ENCODE data around the gene MGAT5.

Gene MGAT5

GRCh38 chr2:134253804-134254203 is at the start of gene MGAT5:
Gene MGAT5, plus strand, starts transcription at chr2:134254072. Its CDS starts 332 bp downstream, at chr2:134254404.
- Histone ChIP-seq H3K4me1 (ENCODE audit: control insufficient read depth in 1 of 2, insufficient read depth in 2 of 2, low read length in 2 of 2) (peaks cover 2 to 14% of the 10 kb centered on the region in 2 donors), H3K27ac (ENCODE audit: low read length) (no peak within 1 kb of the TSS), H3K4me3 (ENCODE audit: low read depth in 1 of 2, low read length in 2 of 2) (no peak within 1 kb of the TSS), H3K9me3 (ENCODE audit: control insufficient read depth in 1 of 2, low read length in 2 of 2) (no peaks in the 10 kb centered on the region), H3K27me3 (ENCODE audit: low read depth, low read length) (no peaks in the 10 kb centered on the region), H3K36me3 (ENCODE audit: control insufficient read depth in 1 of 2, insufficient read depth in 2 of 2, low read length in 2 of 2) (peaks cover 0 to 4% of the 10 kb centered on the region in 2 donors)

- Histone ChIP-seq H3K27ac (ENCODE audit: low read length) (no peak overlapping the region), H3K27me3 (ENCODE audit: low read depth, low read length) (no peaks in the 10 kb centered on the region), H3K4me3 (ENCODE audit: low read depth in 1 of 2, low read length in 2 of 2) (no peak overlapping the region), H3K4me1 (ENCODE audit: control insufficient read depth in 1 of 2, insufficient read depth in 2 of 2, low read length in 2 of 2) (peaks cover 6 to 9% of the 10 kb centered on the region in 2 donors), H3K36me3 (ENCODE audit: control insufficient read depth in 1 of 2, insufficient read depth in 2 of 2, low read length in 2 of 2) (no peaks in the 10 kb centered on the region), H3K9me3 (ENCODE audit: control insufficient read depth in 1 of 2, low read length in 2 of 2) (no peaks in the 10 kb centered on the region)
Measured at GRCh38 chr2:134205087-134205486, 48.8 kb upstream of the MGAT5 start.

- no peak overlapping the region for H3K27ac ChIP-seq (ENCODE audit: low read length)
- peaks cover 4 to 6% of the 10 kb centered on the region in 2 donors for H3K4me1 ChIP-seq (ENCODE audit: control insufficient read depth in 1 of 2, insufficient read depth in 2 of 2, low read length in 2 of 2)
Measured at GRCh38 chr2:134206031-134206430, 47.8 kb upstream of the MGAT5 start.

GRCh38 chr2:134206573-134206972 is 47.3 kb upstream of the MGAT5 start:
- Histone ChIP-seq H3K9me3 (ENCODE audit: control insufficient read depth in 1 of 2, low read length in 2 of 2) (no peaks in the 10 kb centered on the region), H3K4me3 (ENCODE audit: low read depth in 1 of 2, low read length in 2 of 2) (no peak overlapping the region), H3K27me3 (ENCODE audit: low read depth, low read length) (no peaks in the 10 kb centered on the region), H3K27ac (ENCODE audit: low read length) (no peak overlapping the region), H3K36me3 (ENCODE audit: control insufficient read depth in 1 of 2, insufficient read depth in 2 of 2, low read length in 2 of 2) (no peaks in the 10 kb centered on the region), H3K4me1 (ENCODE audit: control insufficient read depth in 1 of 2, insufficient read depth in 2 of 2, low read length in 2 of 2) (peaks cover 4 to 6% of the 10 kb centered on the region in 2 donors)

More at GRCh38 chr2:134206031-134206430, 47.8 kb upstream of the MGAT5 start:
- Histone ChIP-seq H3K4me3 (ENCODE audit: low read depth in 1 of 2, low read length in 2 of 2) (no peak overlapping the region), H3K36me3 (ENCODE audit: control insufficient read depth in 1 of 2, insufficient read depth in 2 of 2, low read length in 2 of 2) (no peaks in the 10 kb centered on the region), H3K9me3 (ENCODE audit: control insufficient read depth in 1 of 2, low read length in 2 of 2) (no peaks in the 10 kb centered on the region), H3K27me3 (ENCODE audit: low read depth, low read length) (no peaks in the 10 kb centered on the region)

GRCh38 chr2:134207589-134208209 is 46.2 kb upstream of the MGAT5 start:
- no peaks in the 10 kb centered on the region for H3K36me3 ChIP-seq (ENCODE audit: control insufficient read depth in 1 of 2, insufficient read depth in 2 of 2, low read length in 2 of 2)
- no peak overlapping the region for H3K4me3 ChIP-seq (ENCODE audit: low read depth in 1 of 2, low read length in 2 of 2)
- H3K4me1 ChIP-seq (ENCODE audit: control insufficient read depth in 1 of 2, insufficient read depth in 2 of 2, low read length in 2 of 2): peaks cover 4 to 6% of the 10 kb centered on the region in 2 donors
- H3K27ac ChIP-seq (ENCODE audit: low read length): no peak overlapping the region
- no peaks in the 10 kb centered on the region for H3K9me3 ChIP-seq (ENCODE audit: control insufficient read depth in 1 of 2, low read length in 2 of 2)
- H3K27me3 ChIP-seq (ENCODE audit: low read depth, low read length): no peaks in the 10 kb centered on the region

- Histone ChIP-seq H3K4me3 (ENCODE audit: low read depth in 1 of 2, low read length in 2 of 2) (no peak overlapping the region), H3K36me3 (ENCODE audit: control insufficient read depth in 1 of 2, insufficient read depth in 2 of 2, low read length in 2 of 2) (no peaks in the 10 kb centered on the region), H3K27ac (ENCODE audit: low read length) (no peak overlapping the region), H3K4me1 (ENCODE audit: control insufficient read depth in 1 of 2, insufficient read depth in 2 of 2, low read length in 2 of 2) (peaks cover 4 to 6% of the 10 kb centered on the region in 2 donors), H3K9me3 (ENCODE audit: control insufficient read depth in 1 of 2, low read length in 2 of 2) (no peaks in the 10 kb centered on the region), H3K27me3 (ENCODE audit: low read depth, low read length) (no peaks in the 10 kb centered on the region)
Measured at GRCh38 chr2:134208825-134209224, 45.0 kb upstream of the MGAT5 start.

GRCh38 chr2:134212746-134213145 is 41.1 kb upstream of the MGAT5 start:
- no peaks in the 10 kb centered on the region for H3K36me3 ChIP-seq (ENCODE audit: control insufficient read depth in 1 of 2, insufficient read depth in 2 of 2, low read length in 2 of 2)
- no peaks in the 10 kb centered on the region for H3K4me1 ChIP-seq (ENCODE audit: control insufficient read depth in 1 of 2, insufficient read depth in 2 of 2, low read length in 2 of 2)
- no peak overlapping the region for H3K4me3 ChIP-seq (ENCODE audit: low read depth in 1 of 2, low read length in 2 of 2)
- no peaks in the 10 kb centered on the region for H3K27me3 ChIP-seq (ENCODE audit: low read depth, low read length)
- H3K9me3 ChIP-seq (ENCODE audit: control insufficient read depth in 1 of 2, low read length in 2 of 2): no peaks in the 10 kb centered on the region
- H3K27ac ChIP-seq (ENCODE audit: low read length): no peak overlapping the region

- H3K4me1 ChIP-seq (ENCODE audit: control insufficient read depth in 1 of 2, insufficient read depth in 2 of 2, low read length in 2 of 2): peaks cover 7 to 15% of the 10 kb centered on the region in 2 donors
- no peak overlapping the region for H3K4me3 ChIP-seq (ENCODE audit: low read depth in 1 of 2, low read length in 2 of 2)
- no peaks in the 10 kb centered on the region for H3K27me3 ChIP-seq (ENCODE audit: low read depth, low read length)
- no peaks in the 10 kb centered on the region for H3K36me3 ChIP-seq (ENCODE audit: control insufficient read depth in 1 of 2, insufficient read depth in 2 of 2, low read length in 2 of 2)
- no peaks in the 10 kb centered on the region for H3K9me3 ChIP-seq (ENCODE audit: control insufficient read depth in 1 of 2, low read length in 2 of 2)
- H3K27ac ChIP-seq (ENCODE audit: low read length): no peak overlapping the region
Measured at GRCh38 chr2:134216152-134216829, 37.6 kb upstream of the MGAT5 start.

- no peaks in the 10 kb centered on the region for H3K36me3 ChIP-seq (ENCODE audit: control insufficient read depth in 1 of 2, insufficient read depth in 2 of 2, low read length in 2 of 2)
- H3K9me3 ChIP-seq (ENCODE audit: control insufficient read depth in 1 of 2, low read length in 2 of 2): no peaks in the 10 kb centered on the region
- no peak overlapping the region for H3K27ac ChIP-seq (ENCODE audit: low read length)
- H3K4me3 ChIP-seq (ENCODE audit: low read depth in 1 of 2, low read length in 2 of 2): no peak overlapping the region
- peaks cover 7 to 15% of the 10 kb centered on the region in 2 donors for H3K4me1 ChIP-seq (ENCODE audit: control insufficient read depth in 1 of 2, insufficient read depth in 2 of 2, low read length in 2 of 2)
- no peaks in the 10 kb centered on the region for H3K27me3 ChIP-seq (ENCODE audit: low read depth, low read length)
Measured at GRCh38 chr2:134217351-134217750, 36.5 kb upstream of the MGAT5 start.

GRCh38 chr2:134217924-134218323 is 35.9 kb upstream of the MGAT5 start:
- H3K36me3 ChIP-seq (ENCODE audit: control insufficient read depth in 1 of 2, insufficient read depth in 2 of 2, low read length in 2 of 2): no peaks in the 10 kb centered on the region
- no peaks in the 10 kb centered on the region for H3K9me3 ChIP-seq (ENCODE audit: control insufficient read depth in 1 of 2, low read length in 2 of 2)
- peaks cover 7 to 15% of the 10 kb centered on the region in 2 donors for H3K4me1 ChIP-seq (ENCODE audit: control insufficient read depth in 1 of 2, insufficient read depth in 2 of 2, low read length in 2 of 2)
- H3K4me3 ChIP-seq (ENCODE audit: low read depth in 1 of 2, low read length in 2 of 2): no peak overlapping the region
- H3K27me3 ChIP-seq (ENCODE audit: low read depth, low read length): no peaks in the 10 kb centered on the region
- no peak overlapping the region for H3K27ac ChIP-seq (ENCODE audit: low read length)

- Histone ChIP-seq H3K27me3 (ENCODE audit: low read depth, low read length) (no peaks in the 10 kb centered on the region), H3K4me1 (ENCODE audit: control insufficient read depth in 1 of 2, insufficient read depth in 2 of 2, low read length in 2 of 2) (peaks cover 7 to 15% of the 10 kb centered on the region in 2 donors), H3K9me3 (ENCODE audit: control insufficient read depth in 1 of 2, low read length in 2 of 2) (no peaks in the 10 kb centered on the region), H3K36me3 (ENCODE audit: control insufficient read depth in 1 of 2, insufficient read depth in 2 of 2, low read length in 2 of 2) (no peaks in the 10 kb centered on the region), H3K4me3 (ENCODE audit: low read depth in 1 of 2, low read length in 2 of 2) (no peak overlapping the region), H3K27ac (ENCODE audit: low read length) (no peak overlapping the region)
Measured at GRCh38 chr2:134218414-134218813, 35.5 kb upstream of the MGAT5 start.

Measured in muscle layer of duodenum (tissue), 2 donors.